GM12875 (cell line): ENCODE measurements around the gene NKG7.

Experiments
- H3K4me3 ChIP-seq: one replicate; pipeline ENCODE4 v1.5.1; 2011; ENCODE audit warnings: low read depth, low read length, control low read depth
- CTCF ChIP-seq: IDR thresholded peaks from 2 replicates; pipeline ENCODE4 v1.5.1; 2011; ENCODE audit warnings: low read depth, mild to moderate bottlenecking, control low read depth, inconsistent platforms, low read length, moderate library complexity, borderline replicate concordance; ENCODE audit not compliant: insufficient read depth

The NKG7 gene

GRCh38 chr19:51331193-51331592, 41.3 kb downstream of the NKG7 start:
- no peak for TF ChIP-seq CTCF
- no peak overlapping the region for H3K4me3 ChIP-seq

DNA sequence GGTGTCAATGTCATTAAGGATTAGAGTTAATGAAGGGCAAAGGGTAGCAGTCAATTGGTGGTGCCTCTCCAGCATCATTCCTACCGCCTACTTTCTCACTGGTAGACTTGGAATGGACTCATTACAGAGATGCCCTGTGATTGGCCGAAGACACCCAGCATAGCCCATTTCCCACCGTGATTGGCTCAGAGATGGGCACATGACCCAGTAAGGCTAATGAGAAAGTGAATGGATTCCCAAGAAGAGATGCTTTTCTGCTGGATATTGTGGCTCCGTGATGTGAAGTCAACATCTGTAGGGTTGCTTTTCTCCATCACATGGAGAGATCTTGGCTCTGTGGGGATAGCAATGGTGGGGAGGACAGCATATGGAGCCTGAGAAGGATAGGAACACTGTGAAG, 42.1 kb downstream of the NKG7 start:
- no peak overlapping the region for H3K4me3 ChIP-seq
- TF ChIP-seq CTCF: no peak

GRCh38 chr19:51329411-51329810, 43.0 kb downstream of the NKG7 start:
- no peak overlapping the region for H3K4me3 ChIP-seq
- TF ChIP-seq CTCF: no peak

GRCh38 chr19:51327066-51328001, 45.1 kb downstream of the NKG7 start:
- H3K4me3 ChIP-seq: no peak overlapping the region
- TF ChIP-seq CTCF: no peak

GRCh38 chr19:51326216-51327065, 46.0 kb downstream of the NKG7 start:
- no peak for TF ChIP-seq CTCF
- H3K4me3 ChIP-seq: no peak overlapping the region

- TF ChIP-seq CTCF: no peak
- no peak overlapping the region for H3K4me3 ChIP-seq
Observed at GRCh38 chr19:51325161-51325976, 47.1 kb downstream of the NKG7 start.
